HG02885 (cell line): ENCODE measurements around the gene TMLHE.
"Not testable (repeated sequence)": the region's sequence is repeated elsewhere in the genome, so short reads cannot be mapped to it uniquely, and the experiment has no call there.

ENCODE experiments used
- ATAC-seq: cut with Tn5 transposase; IDR thresholded peaks from one replicate; pipeline ENCODE4 v1.9.1; 2021; ENCODE audit warnings: mild to moderate bottlenecking; ENCODE audit not compliant: unreplicated experiment, poor library complexity

TMLHE gene

GRCh38 chrX:155505296-155505695 is 107.5 kb downstream of the TMLHE start:
- ATAC-seq = no peak

GRCh38 chrX:155495134-155495533 is 117.6 kb downstream of the TMLHE start:
- not testable (repeated sequence) for ATAC-seq

- not testable (repeated sequence) for ATAC-seq
Observed at GRCh38 chrX:155491421-155491820, 121.3 kb downstream of the TMLHE start.

GRCh38 chrX:155477136-155477535 is 135.6 kb downstream of the TMLHE start:
- ATAC-seq = not testable (repeated sequence)

- ATAC-seq = peak; percentile 64
Observed at GRCh38 chrX:155466269-155466938, 146.3 kb downstream of the TMLHE start.

- ATAC-seq = not testable (repeated sequence)
Observed at GRCh38 chrX:155460501-155460900, 152.3 kb downstream of the TMLHE start.

- peak; percentile 76 for ATAC-seq
Observed at GRCh38 chrX:155458471-155458870, 154.3 kb downstream of the TMLHE start, which contains the start of gene F8A3. TSS of gene F8A3 (minus strand) at chrX:155458620. CDS start at chrX:155458600, 20 bp downstream.

GRCh38 chrX:155457761-155458447 is 154.8 kb downstream of the TMLHE start:
- ATAC-seq = peak; percentile 52

- ATAC-seq = no peak
Observed at GRCh38 chrX:155441097-155441496, 171.7 kb downstream of the TMLHE start.
